Mammary epithelial cell (primary cell): ENCODE results near the gene PRR3.

Experiments used
- EZH2 ChIP-seq: IDR thresholded peaks from 2 replicates; pipeline ENCODE4 v1.6.1; 2012; ENCODE audit warnings: low read length, inconsistent platforms, borderline replicate concordance
- TF ChIP-seq, protein P1 (sequence below), 2 donors: IDR thresholded peaks in 1 of 2; conservative IDR thresholded peaks in 1 of 2; 2 replicates each; pipeline ENCODE4 v1.5.1; 2011 to 2012; ENCODE audit warnings: inconsistent platforms in 2 of 2, low read length in 2 of 2, mild to moderate bottlenecking in 2 of 2, control low read depth in 1 of 2, low read depth in 1 of 2; ENCODE audit not compliant: insufficient read depth in 1 of 2; ENCODE audit errors: extremely low read depth in 1 of 2

DNA sequence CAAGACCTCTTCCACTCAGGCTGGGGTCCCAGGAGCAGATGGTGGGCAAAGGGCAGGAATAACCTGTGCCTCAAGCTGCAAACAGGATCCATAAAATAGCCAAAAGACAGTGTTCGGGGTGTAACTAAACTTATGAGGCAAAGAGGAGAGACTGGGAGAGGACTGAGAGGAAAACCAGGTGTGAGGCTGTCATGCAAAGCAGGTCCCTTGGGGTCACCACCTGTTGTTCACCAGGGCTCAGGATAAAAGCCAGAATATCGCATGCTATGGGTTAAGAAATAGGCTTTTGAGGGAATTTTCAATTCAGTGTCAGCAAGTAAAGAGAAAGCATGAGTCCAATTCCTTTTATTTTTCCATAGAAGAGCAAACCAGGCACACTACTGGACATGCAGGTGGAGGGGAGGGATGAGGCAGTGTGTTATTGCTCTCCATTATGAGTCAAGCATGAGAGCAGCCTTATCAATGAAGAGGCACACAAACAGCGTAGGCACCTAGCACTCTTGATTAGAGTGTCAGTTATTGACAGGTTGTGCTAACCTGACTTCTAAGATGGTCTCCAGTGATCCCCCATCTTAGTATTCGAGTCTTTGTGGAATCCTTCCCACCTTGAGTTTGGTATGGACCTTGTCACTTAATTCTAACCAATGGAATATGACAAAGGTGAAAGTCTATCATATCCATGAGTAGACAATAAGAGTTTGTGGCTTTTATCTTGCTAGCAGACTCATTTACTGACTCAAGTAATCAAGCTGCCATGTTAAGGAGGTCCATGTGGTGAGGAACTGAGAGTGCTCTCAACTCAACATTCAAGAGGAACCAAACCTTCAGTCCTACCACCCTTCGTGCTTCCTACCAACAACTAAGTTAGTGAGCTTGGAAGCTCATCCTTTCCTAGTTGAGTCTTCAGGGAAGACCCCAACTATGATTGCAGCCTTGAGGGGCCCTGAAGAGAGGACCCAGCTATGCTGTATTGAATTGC, 49.0 kb upstream of the PRR3 start:
- TF ChIP-seq, protein P1, sequence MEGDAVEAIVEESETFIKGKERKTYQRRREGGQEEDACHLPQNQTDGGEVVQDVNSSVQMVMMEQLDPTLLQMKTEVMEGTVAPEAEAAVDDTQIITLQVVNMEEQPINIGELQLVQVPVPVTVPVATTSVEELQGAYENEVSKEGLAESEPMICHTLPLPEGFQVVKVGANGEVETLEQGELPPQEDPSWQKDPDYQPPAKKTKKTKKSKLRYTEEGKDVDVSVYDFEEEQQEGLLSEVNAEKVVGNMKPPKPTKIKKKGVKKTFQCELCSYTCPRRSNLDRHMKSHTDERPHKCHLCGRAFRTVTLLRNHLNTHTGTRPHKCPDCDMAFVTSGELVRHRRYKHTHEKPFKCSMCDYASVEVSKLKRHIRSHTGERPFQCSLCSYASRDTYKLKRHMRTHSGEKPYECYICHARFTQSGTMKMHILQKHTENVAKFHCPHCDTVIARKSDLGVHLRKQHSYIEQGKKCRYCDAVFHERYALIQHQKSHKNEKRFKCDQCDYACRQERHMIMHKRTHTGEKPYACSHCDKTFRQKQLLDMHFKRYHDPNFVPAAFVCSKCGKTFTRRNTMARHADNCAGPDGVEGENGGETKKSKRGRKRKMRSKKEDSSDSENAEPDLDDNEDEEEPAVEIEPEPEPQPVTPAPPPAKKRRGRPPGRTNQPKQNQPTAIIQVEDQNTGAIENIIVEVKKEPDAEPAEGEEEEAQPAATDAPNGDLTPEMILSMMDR (conservative IDR thresholded peaks at IDR 0.05 in 1 of 2, IDR thresholded peaks at IDR 0.05 in 1 of 2; ENCODE audit: extremely low read depth in 1 of 2, insufficient read depth in 1 of 2, low read depth in 1 of 2, low read length in 2 of 2): no peak
- TF ChIP-seq EZH2: no peak
